Hematopoietic multipotent progenitor cell (in vitro differentiated cells): ENCODE results near the gene NTNG2. TPM values are rescaled to one million over a fixed set of nuclear protein-coding genes. Genes with fewer than 3 reads are reported as not detected.

Source experiments
- DNase-seq, 3 donors: peaks; one replicate each; pipeline ENCODE4 v3.0.0-alpha.2; 2011 to 2015; ENCODE audit warnings: low read depth in 2 of 3, low spot score in 2 of 3
- total RNA-seq: library from RNA; depleted of rRNA; stranded (reverse); fragments of >200 nt; gene quantifications from one replicate; pipeline ENCODE4 v1.2.3, GENCODE V29; 2012

NTNG2 gene
- total RNA-seq, 1 donor: 22.1 TPM

GRCh38 chr9:132231019-132231701 lies 69.3 kb downstream of the NTNG2 start:
- DNase-seq: no peak

- DNase-seq: no peak
Observed at GRCh38 chr9:132232522-132232921, 70.7 kb downstream of the NTNG2 start.

DNA sequence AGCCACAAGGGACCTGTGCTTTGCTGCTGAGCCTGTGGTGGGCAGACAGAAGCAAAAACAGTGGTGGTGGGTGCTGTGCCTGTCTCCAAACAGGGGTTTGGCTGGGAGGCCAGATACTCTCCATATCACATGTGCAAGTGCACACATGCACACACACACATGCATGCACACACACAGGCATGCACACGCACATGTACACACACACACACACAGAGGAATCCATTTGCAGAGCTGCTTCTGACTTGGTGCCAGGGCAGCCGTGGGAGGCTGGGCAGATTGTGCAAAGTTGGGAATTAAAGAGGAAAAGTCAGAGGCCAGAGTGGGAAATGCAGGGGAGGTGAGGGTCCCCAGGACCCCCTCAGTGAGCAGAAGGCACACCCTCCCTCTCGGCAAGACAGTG lies 71.3 kb downstream of the NTNG2 start:
- DNase-seq: no peak

DNA sequence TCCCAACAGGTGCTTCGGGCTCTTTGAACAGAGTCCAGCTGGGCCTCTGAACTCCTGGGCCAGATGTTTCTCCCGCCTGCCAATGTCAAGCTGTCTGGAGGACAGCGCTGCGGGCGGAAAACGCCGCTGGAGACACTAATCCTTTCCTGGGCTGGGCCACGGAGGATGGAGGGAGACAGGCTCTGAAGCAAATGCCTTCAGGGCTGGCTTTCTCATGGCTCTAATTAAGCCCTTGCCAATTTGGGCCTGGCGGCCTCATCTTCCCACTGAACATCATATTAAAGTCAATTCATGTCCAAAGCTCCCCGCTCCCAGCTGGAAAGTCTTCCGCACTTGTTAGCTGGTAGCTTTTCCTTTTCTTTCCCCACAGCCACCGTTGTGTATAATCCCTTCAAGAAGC lies 72.7 kb downstream of the NTNG2 start:
- no peak for DNase-seq

DNA sequence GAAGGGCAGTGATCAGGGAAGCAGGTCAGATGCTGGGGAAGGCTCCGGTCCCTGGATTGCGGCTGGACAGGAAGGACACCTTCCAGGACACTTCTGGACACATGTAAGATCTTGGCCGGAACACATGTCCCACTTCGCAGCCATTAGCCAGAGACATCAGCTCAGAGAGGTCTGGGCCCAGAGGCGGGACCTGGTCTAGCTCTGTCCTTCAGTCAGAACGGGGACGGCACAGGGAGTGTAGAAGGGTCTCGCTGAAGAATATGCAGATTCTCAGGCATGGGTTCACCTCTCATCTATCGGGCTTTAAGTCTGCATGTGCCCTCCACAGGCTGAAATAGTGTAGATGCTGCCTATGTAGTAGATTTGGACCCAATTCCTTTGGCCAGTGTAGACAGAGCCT lies 73.3 kb downstream of the NTNG2 start:
- no peak for DNase-seq

GRCh38 chr9:132235894-132236661 lies 74.2 kb downstream of the NTNG2 start:
- DNase-seq: peak; percentile 68 to 80 (median 72)

DNA sequence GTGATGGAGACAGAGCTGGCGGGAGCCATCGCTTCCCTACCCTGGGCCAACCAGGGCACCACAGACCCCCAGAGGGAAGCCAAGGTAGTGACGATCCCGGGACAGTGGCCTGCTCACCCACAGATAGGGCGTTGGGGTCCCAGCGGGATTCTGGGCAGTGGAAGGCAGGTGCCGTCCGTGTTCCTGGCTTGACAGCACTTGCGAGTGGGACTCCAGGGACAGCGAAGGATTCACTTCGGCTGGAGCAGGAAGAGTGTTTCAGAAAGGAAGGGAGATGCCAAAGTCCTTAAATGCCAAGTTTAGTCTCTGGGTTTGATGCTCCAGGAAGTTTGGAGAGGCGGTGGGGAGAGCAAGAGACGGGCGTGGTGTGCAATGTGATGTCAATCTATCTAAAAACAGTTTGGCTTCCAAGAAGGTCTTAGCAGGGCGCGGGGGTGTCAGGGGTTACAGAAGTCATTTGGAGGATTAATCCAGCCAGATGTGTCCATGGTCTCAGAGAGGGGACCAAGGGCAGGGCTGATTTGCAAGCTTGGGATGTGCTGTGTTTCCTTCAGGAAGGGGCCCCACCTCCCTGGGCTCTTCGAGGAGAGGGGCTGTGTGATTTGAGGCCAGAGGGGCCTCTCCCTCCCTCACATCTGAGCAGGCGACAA lies 74.9 kb downstream of the NTNG2 start:
- no peak for DNase-seq

GRCh38 chr9:132237481-132237880 lies 75.6 kb downstream of the NTNG2 start:
- no peak for DNase-seq

DNA sequence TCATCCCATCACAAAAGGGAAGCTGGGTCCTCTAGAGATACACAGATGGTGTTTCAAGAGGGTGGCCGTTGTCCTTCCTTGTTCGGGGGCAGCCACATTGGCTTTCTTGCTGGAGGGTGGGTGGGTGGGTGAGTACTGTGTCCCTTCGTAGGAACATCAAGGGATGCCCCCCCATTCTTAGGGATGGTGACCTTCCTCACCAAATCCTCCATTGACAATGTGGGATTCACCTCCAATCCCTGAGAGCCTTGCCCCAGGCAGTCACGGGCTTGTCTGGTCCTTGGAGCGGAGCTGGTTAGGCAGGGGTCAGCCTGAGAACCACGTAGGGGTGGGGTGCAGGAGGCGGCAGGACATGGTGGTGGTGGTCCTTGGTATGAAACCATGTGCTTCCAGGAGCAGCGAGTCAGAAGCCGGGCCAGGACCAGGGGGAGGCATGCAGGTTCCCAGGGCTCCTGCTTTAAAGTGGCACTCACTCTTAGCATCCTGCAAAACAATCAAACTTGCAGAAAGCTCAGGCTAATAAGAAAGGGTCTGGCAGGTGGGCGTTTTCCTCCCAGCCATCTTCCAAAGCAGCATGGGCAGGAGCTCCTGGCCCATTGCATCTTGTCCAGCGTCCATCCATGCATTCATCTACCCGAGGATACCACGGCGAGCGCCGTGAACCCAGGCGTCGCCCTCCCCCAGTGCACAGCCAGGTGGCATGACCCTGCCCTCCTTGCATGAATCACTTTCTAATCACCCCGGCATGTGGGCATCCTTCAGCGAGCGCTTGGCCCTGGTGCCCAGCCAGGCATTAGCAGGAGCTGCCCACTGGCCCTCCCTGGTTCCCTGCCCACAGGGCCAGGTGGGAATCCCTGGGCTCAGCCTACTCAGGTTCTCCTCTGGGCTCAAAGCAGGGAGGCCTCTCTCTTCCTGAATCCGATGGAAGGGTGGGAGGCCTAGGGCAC lies 76.4 kb downstream of the NTNG2 start:
- DNase-seq: no peak

DNA sequence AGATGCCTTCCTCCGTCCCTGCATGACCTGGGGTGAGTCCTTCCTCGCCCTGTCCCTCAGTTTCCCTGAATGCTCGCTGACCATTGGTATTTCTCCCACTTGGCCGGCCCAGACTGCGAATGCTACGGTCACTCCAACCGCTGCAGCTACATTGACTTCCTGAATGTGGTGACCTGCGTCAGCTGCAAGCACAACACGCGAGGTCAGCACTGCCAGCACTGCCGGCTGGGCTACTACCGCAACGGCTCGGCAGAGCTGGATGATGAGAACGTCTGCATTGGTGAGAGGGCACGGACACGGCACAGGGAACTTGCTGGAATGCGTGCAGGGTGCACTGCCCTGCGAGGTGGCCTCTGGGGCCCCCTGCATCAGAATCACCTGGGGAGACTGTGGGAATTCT lies 77.1 kb downstream of the NTNG2 start:
- DNase-seq: no peak

GRCh38 chr9:132239518-132239917 lies 77.7 kb downstream of the NTNG2 start:
- no peak for DNase-seq

- no peak for DNase-seq
Observed at GRCh38 chr9:132239999-132240840, 78.4 kb downstream of the NTNG2 start.

GRCh38 chr9:132240841-132241482 lies 79.1 kb downstream of the NTNG2 start:
- peak; percentile 97 to 98 (median 97) for DNase-seq

DNA sequence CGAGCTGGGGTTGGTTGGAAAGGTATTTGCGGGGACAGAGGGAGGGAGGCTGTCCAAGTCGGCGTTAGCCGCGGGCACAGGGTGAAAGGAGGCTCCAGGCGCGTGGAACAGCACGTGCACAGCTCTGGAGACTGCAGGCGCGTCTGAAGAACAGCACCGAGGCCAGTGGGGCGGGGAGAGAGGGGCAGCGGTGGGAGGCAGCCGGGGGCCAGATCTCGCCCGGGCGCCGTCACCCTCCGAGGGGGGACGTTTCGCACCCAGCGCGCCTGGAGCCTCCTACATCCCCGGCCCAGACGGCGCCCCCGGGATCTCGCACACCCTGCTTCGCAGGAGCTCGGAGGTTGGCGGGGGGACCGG lies 79.6 kb downstream of the NTNG2 start:
- DNase-seq: no peak

- DNase-seq: peak in 2 of 3 donors; percentile 62 to 76
Observed at GRCh38 chr9:132241840-132242620, 80.2 kb downstream of the NTNG2 start.

- peak in 1 of 3 donors; percentile 24 for DNase-seq
Observed at GRCh38 chr9:132242621-132243155, 80.8 kb downstream of the NTNG2 start.

- no peak for DNase-seq
Observed at GRCh38 chr9:132243156-132244074, 81.6 kb downstream of the NTNG2 start.
